Measurements from ENCODE around the gene KDM7A.
"Not testable (repeated sequence)": the region's sequence is repeated elsewhere in the genome, so short reads cannot be mapped to it uniquely, and the experiment has no call there.

KDM7A gene

DNA sequence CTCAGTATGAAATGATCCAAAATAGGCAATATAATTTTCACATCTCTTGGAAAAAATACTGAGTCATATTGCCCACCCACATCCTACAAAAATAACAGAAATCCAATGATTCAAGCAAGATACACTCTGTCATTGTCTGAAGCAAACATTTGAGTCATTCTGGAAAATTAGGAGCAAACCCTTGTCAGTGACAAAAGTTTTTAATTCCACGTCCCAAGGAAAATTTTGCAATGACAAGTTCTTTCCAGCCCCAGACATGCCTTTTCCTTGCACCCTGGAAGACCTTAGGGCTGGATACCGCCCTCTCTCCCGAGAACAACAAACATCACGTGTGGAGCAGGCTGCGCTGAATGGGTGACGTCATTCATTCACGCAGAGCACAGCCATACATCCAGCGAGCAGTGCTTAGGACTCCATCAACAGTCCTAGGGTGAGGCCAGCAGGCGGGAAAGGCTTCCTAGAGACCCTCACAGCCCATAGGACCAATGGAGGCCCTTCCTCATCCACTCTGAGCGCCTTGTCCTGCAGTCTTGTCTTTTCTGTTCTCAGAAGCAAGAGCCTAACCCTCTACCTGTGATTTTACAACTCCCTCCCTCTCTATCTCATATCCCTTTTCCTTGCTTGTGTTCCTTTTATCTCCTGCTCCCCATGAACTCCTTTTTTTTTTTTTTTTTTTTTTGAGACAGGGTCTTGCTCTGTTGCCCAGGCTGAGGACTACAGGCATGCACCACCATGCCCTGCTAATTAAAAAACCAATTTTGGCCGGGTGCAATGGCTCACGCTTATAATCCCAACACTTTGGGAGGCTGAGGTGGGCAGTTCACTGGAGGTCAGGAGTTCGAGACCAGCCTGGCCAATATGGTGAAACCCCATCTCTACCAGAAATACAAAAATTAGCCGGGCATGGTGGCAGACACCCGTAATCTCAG is 23.5 kb upstream of the KDM7A start:
- no peak for DNase-seq (ENCODE audit: low read depth in 2 of 2)

DNA sequence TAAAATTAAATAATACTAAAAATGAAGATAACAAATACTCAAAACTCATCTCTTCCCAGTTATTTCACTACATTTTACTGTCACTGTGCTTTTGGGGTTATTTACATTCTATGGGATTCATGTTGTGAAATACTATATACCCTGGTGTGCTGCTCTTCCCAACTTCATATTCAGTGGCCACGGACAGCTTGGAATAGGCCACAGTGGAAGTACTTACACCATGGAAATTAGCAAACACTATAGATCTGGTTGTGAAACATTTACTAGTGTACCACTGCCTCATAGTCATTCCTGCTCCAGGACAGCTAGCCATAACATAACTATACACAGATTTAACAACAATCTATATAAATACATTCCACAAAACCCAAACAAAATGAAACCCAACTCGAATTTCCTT is 21.2 kb upstream of the KDM7A start:
- no peak for DNase-seq (ENCODE audit: low read depth in 2 of 2)

- DNase-seq (ENCODE audit: low read depth in 2 of 2): no peak
Observed at GRCh38 chr7:140197218-140197890, 20.6 kb upstream of the KDM7A start.

DNA sequence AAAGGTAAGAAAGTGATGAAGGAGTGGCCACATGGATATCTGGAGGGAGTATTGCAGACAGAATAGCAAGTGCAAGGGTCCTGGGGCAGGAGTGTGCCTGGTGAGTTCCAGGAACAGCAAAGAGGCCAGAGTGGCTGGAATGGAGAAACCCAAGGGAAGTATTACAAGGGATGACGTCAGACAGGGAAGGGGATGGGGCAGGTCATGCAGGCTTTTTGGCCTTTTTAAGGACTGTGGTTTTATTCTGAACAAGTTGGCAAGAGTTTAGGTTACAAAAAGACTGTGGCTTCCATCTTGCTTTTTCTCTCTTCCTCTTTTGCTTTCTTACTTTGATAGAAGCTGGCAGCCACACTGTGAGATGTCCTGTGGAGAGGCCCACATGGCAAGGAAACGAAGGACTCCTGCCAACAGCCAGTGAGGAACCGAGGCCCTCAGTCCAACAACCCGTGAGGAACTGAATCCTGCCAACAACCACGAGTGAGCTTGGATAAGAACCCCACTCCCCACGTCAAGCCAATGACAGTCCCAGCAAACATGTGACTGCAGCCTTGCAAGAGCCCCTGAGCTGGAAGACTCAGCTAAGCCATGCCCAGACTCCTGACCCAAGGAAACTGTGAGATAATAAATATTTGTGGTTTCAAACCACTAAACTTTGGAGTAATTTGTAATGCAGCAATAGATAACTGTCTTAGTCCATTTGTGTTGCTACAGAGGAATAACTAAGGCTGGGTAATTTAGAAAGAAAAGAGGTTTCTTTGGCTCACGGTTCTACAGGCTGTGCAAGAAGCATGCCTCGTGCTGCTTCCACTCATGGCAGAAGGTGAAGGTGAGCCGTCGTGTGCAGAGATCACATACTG is 19.8 kb upstream of the KDM7A start:
- DNase-seq (ENCODE audit: low read depth in 2 of 2): no peak

- DNase-seq (ENCODE audit: low read depth in 2 of 2): no peak
Observed at GRCh38 chr7:140195859-140196258, 19.1 kb upstream of the KDM7A start.

DNA sequence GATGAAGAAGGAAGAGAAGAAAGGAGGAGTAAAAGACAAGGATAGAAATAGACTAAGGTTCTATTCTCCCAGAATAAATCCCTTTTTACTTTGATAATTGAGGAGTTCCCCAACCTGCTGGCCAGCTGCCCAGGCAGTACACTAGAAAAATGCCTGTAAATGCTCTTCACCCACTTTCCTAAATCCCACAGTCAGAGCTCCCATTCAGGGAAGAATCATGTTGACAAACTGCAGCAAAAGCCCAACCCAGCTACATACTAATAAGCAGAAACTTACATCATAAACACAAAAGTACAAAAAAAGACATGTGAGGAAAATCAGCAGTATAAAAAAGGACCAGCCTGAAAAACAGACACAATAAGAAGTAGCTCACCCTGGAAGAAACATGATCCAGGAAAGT is 15.8 kb upstream of the KDM7A start:
- no peak for DNase-seq (ENCODE audit: low read depth in 2 of 2)

- no peak for DNase-seq (ENCODE audit: low read depth in 2 of 2)
Observed at GRCh38 chr7:140192176-140192575, 15.4 kb upstream of the KDM7A start.

DNA sequence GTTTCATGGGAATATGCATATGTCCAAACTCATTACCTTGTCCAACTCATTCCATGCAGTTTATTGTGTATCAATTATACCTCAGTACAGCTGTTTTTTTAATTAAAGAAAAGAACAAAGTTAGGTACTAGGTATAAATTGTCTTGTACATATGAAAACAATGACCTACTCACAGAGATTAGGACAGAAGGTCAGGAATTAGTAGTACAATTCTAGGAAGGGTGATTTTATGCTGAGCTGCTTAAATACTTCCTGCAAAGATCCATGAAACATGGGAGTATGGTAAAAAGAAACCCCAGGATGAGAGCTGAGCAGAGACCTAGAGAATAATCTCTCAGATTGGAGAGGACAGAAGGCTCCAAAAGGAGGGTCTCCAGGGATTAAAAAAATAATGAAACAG is 13.8 kb upstream of the KDM7A start:
- no peak for DNase-seq (ENCODE audit: low read depth in 2 of 2)

DNA sequence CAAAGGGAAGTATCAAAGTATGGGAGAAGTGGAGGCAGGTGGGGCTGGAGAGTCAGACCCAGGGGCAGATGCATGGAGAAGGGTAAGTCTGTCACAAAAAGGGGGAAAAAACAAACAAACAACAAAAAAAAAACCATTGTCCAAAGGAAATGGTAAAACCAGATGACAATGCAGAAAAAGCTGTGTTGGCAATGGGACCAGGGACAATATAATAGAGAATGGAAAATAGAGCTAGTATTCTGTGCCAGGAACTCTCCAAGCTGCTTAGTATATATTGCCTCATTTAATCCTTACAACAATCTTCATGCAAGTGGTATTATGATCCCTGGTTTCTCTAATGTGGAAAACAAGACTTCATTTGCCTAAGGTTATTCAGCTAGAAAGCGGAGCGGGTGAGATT is 13.1 kb upstream of the KDM7A start:
- no peak for DNase-seq (ENCODE audit: low read depth in 2 of 2)

DNA sequence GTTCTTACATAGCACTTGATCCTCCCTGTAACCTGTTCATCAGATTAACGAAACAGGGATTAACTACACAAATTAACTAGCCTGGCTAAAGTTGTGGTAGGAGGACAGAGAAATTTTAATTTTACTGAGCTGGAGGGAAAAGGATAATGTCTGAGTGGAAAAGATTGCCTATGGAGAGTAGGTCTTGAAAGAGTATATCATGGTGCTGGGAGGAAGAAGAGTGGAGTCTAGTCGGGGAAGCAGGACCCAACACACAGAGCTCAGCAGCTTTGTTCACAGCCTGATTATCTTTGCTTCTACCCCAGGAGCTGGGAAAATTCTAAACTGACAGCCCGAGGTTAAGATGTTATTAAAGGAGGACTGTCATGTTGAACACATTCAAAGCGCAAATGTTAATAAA is 6.1 kb upstream of the KDM7A start:
- no peak for DNase-seq (ENCODE audit: low read depth in 2 of 2)

GRCh38 chr7:140179339-140179738 is 2.6 kb upstream of the KDM7A start:
- no peak for DNase-seq (ENCODE audit: low read depth in 2 of 2)

DNA sequence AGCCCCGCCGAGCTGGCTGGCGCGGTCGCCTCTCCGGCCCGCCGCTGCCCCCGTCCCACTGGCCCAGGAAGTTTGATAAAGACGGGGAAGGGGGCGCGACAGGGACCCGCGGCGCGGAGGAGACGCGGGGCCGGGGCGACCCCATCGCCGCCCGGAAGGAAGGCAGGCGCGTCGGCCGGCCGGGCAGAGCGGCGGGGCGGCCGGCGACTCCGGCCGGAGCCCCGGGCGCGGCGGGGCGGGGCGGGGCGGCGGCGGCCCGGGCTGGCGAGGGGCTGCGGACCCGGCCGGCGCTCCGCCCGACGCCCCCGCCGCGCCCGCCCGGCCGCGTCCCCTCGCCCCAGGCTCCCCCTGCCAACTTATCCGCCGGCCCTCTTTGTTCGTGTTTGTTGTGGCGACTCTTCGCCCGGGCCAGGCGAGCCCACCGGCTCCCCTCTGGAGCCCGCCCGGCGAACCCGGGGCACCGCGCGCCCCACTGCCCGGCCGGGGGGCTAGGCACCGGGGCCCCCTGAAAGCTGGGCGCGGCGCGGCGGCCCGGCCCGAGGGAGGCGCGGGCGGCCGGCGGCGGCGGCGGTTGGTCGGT is 571 bp downstream of the KDM7A start:
- no peak for DNase-seq (ENCODE audit: low read depth in 2 of 2)

- DNase-seq (ENCODE audit: low read depth in 2 of 2): peak; percentile 75 to 80
Observed at GRCh38 chr7:140175221-140176121, 1.3 kb downstream of the KDM7A start.

GRCh38 chr7:140174217-140174616 is 2.6 kb downstream of the KDM7A start:
- no peak for DNase-seq (ENCODE audit: low read depth in 2 of 2)

DNA sequence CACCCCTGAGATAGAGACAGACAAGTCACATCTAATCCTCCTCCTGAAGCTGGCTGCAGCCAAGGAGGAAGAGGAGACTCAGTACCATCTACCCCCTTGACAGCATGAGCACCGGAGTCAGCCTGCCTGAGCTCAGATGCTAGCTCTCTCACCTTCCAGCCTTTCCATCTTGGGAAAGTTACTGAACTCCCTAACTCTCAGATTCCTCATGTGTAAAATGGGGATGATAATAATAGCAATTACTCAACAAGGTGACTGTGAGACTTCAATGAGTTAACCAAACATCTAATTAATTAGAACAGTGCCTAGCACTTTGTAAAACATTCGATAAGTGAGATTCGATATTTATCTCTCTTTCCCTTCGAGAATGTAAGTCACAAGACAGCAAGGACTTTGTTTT is 6.4 kb downstream of the KDM7A start:
- DNase-seq (ENCODE audit: low read depth in 2 of 2): no peak

DNA sequence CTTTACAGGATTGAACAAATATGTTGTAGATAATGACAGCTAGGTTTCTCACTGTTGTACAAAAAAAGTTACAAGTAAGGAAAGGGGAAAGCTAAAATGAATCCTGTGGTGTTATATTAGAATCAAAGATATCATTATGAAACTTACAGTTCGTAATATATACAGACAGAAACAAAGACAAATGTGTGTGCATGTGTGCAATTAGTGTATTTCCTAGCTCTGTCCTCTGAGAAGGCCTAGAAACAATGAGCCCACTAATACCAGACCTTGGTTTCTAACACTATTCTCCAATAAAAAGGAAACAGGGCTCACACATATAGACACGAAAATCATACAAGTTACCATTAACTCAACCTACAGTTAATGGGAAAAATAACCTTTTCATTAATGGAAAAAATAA is 8.0 kb downstream of the KDM7A start:
- DNase-seq (ENCODE audit: low read depth in 2 of 2): no peak

- DNase-seq (ENCODE audit: low read depth in 2 of 2): no peak
Observed at GRCh38 chr7:140165422-140165821, 11.4 kb downstream of the KDM7A start.

- not testable (repeated sequence) for DNase-seq (ENCODE audit: low read depth in 2 of 2)
Observed at GRCh38 chr7:140162081-140162480, 14.7 kb downstream of the KDM7A start.

DNA sequence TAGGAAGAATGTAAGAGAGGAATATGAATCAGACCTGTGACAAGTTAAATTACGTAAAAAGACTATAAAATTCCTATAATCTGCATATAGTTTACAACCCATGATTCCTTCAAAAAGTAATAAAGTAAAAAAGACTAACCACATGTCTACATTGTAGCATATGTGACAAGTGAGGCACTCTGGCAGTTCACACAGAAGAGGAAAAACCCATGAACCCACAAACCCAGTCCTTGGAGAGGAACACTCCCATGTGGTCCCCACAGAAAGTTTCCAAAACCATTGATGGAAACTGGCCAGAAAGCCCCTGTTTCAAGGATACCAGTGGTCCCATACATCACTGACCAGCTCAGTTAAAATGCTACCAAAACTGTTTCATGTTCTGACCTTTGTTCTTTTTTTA is 15.7 kb downstream of the KDM7A start:
- no peak for DNase-seq (ENCODE audit: low read depth in 2 of 2)

DNA sequence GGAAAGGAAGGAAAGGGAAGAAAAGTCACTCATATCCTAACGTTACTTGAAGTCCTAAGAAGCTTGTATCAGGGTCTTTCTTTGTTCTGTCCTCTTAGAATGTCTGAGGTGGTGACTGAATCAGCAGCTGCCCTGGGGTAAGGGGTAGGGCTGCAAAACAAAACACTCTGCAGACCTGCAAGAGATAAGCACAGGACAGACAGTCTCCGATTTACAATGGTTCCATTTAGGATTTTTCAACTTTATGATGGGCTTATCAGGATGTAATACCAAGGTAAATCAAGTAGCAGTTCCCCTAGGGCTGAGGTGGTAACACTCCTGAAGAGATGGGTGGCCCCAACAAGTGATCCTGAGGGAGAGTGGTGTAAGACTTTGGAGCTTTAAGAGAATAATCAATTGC is 16.5 kb downstream of the KDM7A start:
- DNase-seq (ENCODE audit: low read depth in 2 of 2): no peak

GRCh38 chr7:140159497-140159896 is 17.3 kb downstream of the KDM7A start:
- no peak for DNase-seq (ENCODE audit: low read depth in 2 of 2)

Measured in stimulated activated CD8-positive, alpha-beta memory T cell treated with anti-CD3 and anti-CD28 coated beads, Interleukin-2, amount 100 ng/mL, for 1 hour (primary cell).